NCI-H82 treated with DMSO at 0.1 percent for 48 hours (cell line): ENCODE measurements around the gene CC2D2B.
"Not testable (repeated sequence)": the region's sequence is repeated elsewhere in the genome, so short reads cannot be mapped to it uniquely, and the experiment has no call there.

Experiments used
- DNase-seq: peaks from one replicate; lab custom pipeline; 2025; ENCODE audit not compliant: unreplicated experiment; lab: John Stamatoyannopoulos, UW

The CC2D2B gene

DNA sequence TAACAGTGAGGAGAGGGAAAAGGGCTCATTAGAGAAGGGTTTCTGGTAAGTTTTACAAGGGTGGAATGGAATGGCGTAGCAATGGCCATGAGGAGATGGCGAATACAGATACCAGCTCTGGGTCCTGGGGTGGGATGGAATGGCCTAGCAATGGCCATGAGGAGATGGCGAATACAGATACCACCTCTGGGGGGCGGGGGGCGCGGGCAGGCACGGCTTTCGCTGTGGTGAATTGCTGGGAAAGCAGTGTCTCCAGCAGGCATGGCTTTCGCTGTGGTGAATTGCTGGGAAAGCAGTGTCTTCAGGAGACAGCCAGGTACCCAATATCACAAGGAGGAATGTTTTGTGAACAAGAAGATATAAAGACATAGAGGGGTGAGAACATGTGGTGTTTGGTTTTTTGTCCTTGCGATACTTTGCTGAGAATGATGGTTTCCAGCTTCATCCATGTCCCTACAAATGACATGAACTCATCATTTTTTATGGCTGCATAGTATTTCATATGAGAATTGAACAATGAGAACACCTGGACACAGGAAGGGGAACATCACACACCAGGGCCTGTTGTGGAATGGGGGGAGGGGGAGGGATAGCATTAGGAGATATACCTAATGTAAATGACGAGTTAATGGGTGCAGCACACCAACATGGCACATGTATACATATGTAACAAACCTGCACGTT, 1.7 kb upstream of the CC2D2B start:
- DNase-seq: not testable (repeated sequence)

DNA sequence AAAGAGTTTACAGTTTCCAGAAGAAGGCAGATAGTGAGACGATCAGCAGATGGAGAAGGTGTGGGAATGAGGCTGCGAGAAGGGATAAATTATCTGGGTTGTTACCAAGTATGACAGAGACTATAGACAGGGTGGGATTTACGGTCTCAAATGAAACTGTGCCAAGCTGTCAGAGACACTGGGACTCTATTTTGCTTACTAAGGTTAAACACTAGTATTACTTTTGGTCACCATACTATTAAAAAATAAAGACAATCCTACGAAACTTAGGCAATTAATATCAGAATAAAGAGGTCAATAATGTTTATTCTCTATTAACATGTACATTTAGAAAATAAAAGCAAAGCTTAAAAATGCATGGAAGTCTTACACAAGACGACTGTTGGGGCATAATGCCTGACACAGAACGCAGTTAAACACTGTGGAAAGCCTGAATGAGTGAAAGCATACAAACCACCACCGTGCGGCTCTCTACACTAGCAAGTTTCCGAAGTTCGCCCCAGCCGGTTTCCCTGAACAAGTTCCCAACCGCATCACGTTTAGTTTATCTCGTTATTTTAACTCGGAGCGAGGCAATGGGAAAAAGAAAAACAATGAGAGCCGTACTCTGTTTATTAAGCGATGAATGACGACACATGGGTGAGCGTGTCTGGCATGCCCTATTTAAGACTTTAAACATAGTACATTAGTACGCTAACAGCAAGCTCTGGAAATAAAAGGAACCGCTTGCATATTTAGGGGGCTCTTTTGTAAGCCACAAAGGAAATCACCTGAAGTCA, 909 bp upstream of the CC2D2B start:
- DNase-seq: no peak

DNA sequence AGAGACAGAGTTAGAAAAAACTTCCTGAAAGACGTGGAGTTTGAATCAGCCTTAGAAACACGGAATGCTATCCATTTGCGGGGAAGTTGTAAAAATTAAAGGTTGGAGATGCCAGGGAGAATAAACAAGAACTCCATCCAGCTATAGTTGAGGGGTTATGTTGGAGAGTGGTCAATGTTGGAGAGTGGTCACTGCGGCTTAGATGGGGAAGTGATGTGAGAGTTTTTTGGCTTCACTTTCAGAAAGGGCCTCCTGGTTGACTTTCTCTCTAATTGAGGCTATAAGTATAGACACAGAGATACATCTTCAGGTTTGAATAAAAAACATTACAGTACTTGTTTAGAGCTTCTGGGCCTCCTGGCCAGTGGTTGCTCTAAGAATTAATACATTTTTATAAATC, 675 bp downstream of the CC2D2B start:
- no peak for DNase-seq

DNA sequence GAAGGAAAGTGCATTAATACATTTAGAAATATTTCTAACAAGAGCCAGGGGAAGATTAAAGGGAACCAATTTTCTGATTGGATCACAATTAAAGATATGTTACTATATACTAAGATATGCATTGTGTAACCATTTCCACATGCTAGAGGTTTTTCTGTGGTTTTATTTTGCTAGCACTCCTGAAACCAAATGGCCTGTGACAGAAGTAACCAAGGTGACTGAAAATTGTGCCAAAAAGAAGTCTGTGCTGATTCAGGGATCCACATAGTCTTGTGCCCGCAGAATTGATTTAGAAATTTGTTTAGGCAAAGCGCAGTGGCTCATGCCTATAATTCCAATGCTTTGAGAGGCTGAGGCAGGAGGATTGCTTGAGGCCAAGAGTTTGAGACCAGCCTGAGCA, 1.8 kb downstream of the CC2D2B start:
- DNase-seq: no peak

DNA sequence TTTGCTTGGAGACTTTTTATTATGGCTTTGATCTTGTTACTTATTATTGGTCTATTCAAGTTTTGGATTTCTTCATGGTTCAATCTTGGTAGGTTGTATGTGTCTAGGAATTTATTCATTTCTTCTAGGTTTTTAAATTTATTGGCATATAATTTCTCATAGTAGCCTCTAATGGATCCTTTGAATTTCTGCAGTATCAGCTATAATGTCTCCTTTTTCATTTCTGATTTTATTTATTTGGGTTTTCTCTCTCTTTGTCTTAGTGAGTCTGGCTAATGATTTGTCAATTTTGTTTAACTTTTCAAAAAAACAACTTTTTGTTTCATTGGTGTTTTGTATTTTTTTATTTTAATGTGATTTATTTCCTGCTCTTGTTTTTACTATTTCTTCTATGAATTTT, 8.3 kb downstream of the CC2D2B start:
- DNase-seq: not testable (repeated sequence)

DNA sequence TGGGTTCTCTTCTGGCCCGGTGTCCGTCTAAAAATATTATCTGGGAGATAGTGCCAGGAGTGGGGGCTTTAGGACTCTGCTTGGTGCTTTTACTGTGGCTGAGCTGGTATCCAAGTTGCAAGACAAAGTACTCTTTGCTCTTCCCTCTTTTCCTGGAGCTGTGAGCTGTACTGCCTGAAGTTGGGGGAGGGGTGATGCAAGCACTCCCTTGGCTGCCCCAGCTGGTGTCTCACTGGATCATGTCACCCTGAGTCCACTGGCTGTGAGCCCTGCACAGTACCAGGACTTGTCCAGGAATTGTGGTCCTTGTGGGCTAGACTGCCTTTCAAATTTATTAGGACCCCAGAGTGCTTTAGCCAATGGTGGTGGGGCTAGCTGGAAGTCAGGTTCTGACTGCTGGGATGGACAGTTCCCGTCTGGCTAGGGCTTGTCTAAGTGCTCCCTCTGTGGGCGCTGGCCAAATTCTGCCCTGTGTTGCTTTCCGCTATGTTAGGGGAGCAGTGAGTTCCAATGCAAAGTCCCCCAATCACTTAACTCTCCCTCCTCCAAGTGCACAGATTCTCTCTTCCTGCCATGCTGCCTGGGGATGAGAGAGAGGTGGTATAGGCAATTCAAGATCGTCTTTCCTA, 13.1 kb downstream of the CC2D2B start:
- no peak for DNase-seq

DNA sequence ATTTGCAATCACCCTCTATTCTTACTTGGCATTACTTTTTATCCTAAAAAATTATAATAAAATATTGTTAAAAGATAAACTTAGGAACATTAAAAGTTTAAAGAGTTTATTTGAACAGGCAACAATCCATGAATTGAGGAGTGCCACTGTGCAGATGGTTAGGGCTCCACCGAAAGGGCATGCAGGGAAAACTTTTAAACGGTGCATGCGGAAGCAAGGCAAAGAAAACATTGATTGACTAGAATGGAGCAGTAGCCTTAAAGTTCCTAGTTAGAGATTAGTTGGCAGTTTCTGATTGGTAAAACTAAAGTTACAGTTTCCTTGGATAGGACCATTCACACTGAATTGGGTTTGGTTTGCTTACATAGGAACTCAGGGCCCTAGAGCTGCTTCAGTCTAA, 17.3 kb downstream of the CC2D2B start:
- no peak for DNase-seq

DNA sequence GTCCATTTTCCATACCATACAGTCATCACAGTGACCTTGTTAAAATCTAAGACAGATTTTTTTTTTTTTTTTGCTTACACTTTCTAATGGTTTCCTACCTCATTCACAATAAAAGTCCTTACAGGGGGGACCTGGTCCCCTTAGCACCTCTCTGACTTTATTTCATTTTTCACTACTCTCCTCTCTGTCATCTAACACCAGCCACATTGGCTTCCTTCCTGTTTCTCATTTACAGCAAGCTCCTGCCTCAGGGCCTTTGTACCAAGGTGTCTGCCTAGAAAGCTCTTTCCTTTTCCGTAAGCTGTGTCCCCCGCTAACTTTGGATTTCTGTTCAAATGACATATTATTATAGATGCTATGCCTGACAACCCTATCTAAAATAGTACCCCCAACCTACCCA, 27.7 kb downstream of the CC2D2B start:
- DNase-seq: no peak

DNA sequence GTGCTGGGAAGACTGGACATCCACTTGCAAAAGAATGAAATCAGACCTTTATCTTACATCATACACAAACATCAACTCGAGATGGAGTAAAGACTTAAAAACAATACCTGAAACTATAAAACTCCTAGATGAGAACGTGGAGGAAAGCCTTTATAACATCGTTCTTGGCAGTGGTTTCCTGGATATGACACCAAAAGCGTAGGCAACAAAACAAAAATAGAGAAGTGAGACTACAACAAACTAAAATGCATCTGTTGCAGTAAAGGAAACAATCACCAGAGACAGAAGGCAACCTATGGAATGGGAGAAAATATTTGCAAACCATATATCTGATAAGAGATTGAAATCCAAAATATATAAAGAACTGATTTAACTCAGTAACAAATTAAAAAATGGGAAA, 33.3 kb downstream of the CC2D2B start:
- DNase-seq: no peak

DNA sequence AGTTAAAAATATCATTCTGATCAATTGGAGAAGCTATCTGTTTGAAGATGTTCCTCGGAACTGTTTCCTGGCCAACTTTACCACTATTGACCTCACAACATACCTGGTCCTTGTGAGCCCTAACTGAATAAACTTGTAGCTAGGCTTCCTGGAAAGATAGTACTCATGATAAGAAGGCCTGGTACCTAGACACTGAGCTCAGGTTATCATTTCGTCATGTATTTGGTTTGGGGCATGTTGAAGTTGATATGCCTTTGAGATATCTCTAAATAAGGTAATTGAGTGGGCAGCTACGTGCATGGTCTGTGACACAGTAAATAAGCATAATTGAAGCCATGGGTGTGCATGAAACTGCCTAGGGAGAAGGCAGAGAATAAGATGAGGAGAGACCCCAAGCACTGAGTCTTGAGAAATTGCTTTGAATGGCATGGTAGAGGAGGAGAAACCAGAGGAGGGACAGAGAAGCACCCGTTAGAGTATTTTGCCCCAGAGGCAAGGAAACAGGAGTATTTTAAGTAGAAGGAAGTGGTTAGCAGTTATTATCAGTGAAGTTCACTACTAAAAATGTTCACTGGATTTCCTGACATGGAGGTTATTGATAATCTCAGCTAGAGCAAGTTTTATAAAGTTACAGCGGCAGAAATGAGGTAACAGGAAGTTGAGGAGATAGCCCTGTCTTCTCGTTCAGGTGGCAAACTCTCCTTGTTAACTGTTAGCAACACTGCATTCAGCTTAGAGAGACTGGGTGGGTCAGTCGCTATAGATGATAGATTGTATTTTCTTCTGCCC, 55.6 kb downstream of the CC2D2B start:
- no peak for DNase-seq

DNA sequence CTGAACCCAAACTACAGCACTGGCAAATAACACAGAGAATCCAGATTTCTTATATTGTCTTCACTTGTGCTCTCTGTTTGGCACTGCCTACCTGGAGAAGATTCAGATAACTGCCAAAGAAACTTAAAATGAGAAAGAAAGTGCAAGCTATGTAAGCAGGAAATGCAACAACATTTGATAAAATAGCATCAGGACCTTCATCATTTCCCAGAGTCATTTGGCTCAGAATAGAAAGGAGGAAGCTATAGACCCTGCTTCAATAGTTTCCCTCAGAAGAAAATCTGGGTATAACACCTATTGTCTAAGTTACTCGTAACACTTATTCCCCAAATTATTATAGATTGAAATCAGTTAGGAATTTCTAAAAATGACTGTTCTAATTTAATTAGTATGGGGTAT, 56.2 kb downstream of the CC2D2B start:
- no peak for DNase-seq

DNA sequence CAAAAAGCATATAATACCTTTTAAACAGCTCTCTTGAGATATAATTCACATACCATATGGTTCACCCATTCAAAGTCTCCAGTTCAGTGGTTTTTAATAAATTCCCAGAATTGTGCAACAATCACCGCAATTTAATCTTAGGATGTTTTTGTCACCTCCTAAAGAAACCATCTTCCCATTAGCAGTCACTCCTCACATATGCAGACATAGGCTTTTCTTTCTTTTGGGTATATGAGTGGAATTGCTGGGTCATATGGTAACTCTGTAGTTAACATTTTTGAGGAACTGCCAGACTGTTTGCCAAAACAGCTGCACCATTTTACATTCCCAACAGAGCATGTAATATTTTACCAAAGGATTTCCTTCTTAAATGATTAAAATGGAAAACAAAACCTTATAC, 57.0 kb downstream of the CC2D2B start:
- DNase-seq: no peak

DNA sequence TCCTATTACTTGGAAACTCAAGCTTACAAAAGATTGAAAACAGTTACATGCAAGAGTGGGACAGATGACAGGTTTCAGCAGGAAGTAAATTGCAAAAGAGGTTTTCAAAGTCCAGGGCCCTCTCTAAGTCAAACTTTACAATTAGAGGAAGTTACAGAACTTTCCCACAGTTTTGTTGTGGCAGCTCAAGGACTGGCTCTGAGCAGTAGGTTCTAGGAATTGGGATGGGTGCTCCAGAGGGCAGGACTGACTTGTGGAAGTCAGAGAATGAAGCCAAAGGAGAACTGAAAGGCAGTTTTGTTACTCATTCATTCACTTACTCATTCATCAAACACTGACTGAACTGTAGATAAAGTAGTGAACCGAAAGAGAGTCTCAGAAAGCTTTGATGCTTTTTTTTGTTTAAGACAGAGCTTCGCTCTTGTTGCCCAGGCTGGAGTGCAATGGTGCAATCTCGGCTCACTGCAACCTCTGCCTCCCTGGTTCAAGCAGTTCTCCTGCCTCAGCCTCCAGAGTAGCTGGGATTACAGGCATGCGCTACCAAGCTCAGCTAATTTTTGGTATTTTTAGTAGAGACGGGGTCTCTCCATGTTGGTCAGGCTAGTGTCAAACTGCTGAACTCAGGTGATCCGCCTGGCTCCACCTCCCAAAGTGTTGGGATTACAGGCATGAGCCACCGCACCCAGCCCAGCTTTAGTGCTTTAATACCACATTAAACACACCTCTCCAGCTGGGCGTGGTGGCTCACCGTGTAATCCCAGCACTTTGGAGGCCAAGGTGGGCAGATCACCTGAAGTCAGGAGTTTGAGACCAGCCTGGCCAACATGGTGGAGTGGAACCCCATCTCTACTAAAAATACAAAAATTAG, 68.8 kb downstream of the CC2D2B start:
- no peak for DNase-seq

DNA sequence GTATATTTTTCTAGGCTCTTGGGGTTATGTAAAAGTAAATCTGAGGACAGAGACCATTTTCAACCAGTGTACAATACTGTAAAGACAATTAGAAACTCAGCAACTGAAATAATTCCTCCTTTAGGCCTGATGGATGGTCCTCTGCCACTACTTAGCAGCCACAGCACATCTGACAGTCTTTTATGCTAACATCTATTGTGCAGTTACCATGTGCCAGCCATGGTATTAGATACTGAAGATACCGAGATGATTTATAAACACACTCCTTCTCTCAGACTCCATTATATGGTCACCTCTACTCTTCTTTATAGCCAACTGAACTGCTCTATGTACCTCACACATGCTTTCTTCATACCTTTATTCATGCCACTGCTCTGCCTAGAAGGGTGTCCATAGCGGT, 74.4 kb downstream of the CC2D2B start:
- no peak for DNase-seq

DNA sequence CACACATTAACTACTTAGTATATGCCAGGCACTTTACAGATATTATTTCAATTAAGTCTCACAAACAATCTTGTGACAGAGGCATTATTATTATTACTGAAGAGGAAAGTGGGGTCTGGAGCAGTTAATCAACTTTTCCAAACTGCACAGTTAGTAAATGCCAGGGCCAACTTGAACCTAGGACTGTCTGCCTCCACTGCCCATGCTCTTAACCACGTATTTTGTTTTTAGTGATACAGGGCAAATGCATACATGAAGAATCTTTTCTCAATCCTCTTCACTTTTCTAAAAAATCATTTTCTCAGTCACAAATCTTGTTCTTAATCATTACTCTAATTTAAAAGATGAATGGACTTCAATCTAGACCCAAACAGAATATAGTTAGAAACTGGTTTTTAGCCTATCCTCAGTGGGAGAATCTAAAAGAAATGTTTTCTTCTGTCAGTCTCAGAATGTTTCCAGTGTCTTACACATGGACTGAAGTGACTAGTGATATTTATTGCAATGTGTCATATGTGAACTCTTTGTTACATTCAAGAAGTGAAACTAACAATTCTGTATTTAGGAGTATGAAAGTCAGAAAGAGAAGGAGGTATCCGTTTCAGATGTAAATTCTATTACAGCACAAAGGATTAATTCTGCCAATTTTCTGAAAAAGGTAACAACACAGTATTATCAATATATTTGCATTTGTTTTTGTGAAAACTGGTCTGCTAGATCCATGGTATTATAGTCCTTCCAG, 80.1 kb downstream of the CC2D2B start:
- DNase-seq: no peak

DNA sequence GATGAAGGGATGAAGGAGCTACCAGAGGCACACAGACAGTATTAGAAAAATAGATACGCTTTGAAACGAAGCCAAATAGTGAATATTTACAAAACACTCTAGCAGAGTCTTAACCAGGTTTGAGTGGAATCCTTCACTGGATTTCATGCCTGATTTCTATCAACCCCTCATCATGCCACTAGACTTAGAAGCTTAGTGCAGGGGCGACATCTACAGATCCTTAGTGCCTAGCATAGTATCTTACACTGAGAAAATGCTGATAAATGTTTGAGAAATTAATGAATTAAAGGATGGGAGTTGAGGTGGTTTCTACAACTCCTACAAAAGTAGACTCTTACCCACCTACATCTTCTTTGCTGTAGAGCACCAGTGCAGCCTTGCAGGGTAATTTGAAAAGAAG, 80.9 kb downstream of the CC2D2B start:
- no peak for DNase-seq

DNA sequence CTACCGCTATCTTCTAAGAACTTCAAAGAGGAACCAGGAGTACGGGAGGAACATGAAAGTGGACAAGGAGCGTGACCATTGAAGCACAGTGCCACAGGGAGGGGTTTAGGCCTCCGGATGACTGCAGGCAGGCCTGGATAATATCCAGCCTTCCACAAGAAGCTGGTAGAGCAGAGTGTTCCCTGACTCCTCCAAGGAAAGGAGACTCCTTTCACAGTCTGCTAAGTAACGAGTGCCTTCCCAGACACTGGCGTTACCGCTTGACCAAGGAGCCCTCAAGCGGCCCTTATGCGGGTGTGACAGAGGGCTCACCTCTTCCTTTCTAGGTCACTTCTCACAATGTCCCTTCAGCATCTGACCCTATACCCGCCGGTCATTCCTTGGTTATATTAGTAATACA, 86.6 kb downstream of the CC2D2B start:
- not testable (repeated sequence) for DNase-seq

DNA sequence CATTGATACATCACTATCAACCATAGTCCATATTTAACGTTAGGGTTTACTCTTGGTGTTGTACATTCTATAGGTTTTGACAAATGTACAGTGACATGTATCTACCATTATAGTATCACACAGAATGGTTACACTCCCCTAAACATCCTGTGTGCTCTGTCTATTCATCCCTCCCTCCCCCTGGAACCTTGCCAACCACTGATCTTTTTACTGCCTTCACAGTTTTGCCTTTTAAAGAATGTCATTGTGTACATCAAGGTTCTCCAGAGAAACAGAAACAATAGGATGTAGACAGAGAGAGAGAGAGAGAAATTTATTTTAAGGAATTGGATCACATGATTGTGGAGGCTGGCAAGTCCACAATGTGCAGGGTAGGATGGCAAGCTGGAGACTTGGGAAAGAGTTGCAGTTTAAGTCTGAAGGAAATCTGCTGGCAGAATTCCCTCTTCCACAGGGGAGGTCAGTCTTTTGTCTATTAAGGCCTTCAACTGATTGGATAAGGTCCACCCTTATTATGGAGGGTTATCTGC, 90.5 kb downstream of the CC2D2B start:
- no peak for DNase-seq

DNA sequence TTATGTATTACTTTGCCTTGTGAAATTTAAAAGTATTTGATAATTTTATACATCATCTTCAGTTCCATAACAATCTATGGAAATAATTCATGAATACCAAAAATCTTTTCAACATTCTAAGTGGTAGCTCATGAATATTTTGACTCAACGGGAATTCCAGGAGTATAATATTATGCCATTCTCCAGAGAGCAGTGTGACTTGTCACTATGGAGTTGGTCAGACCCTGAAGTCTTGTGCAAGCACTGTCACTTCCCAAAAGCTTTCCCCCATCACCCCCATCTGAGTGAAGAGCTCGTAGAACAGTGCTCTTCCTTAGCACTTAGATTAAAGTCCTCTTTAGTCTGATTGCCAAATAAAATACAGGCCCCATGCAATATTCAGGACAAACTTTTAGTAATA, 106.2 kb downstream of the CC2D2B start:
- no peak for DNase-seq
